GM23338 (cell line): ENCODE results near the gene NSG1. TPM values are rescaled to one million over a fixed set of nuclear protein-coding genes. Genes with fewer than 3 reads are reported as not detected.

Experiments used
- ATAC-seq: fragments of 200-7000 bp; cut with Tn5 transposase; 3 replicates; pipeline ENCODE4 v1.9.1; 2020
- DNase-seq: peaks from one replicate; pipeline ENCODE4 v3.0.0-alpha.2; 2015; ENCODE audit warnings: low spot score
- H2AFZ ChIP-seq: fragments of 200-600 bp; sonication (generic); 2 replicates; pipeline ENCODE4 v1.8.0; 2016; ENCODE audit warnings: antibody characterized with exemption, mild to moderate bottlenecking, moderate library complexity
- H3F3A ChIP-seq: fragments of 200-600 bp; sonication (generic); replicated peaks from 2 replicates; pipeline ENCODE4 v1.8.0; 2017; ENCODE audit warnings: antibody characterized with exemption, mixed run types, low read depth
- H3K27ac ChIP-seq: fragments of 200-600 bp; sonication (generic); 2 replicates; pipeline ENCODE4 v1.6.1; 2016; ENCODE audit warnings: low read depth
- H3K27me3 ChIP-seq: fragments of 200-600 bp; sonication (generic); 2 replicates; pipeline ENCODE4 v1.8.0; 2016; ENCODE audit warnings: mild to moderate bottlenecking, mixed run types, moderate library complexity; ENCODE audit not compliant: insufficient read depth
- H3K36me3 ChIP-seq: fragments of 200-600 bp; sonication (generic); 2 replicates; pipeline ENCODE4 v1.8.0; 2016; ENCODE audit warnings: mild to moderate bottlenecking; ENCODE audit not compliant: insufficient read depth
- H3K4me1 ChIP-seq: fragments of 200-600 bp; sonication (generic); 2 replicates; pipeline ENCODE4 v1.8.0; 2016; ENCODE audit warnings: mild to moderate bottlenecking, moderate library complexity; ENCODE audit not compliant: insufficient read depth
- H3K4me2 ChIP-seq: fragments of 200-600 bp; sonication (generic); 2 replicates; pipeline ENCODE4 v1.7.1; 2017; ENCODE audit warnings: mixed run types
- H3K4me3 ChIP-seq: fragments of 200-600 bp; sonication (generic); 2 replicates; pipeline ENCODE4 v1.6.1; 2016; ENCODE audit warnings: mixed run types
- H3K79me2 ChIP-seq: fragments of 200-600 bp; sonication (generic); replicated peaks from 2 replicates; pipeline ENCODE4 v1.8.0; 2017; ENCODE audit warnings: mild to moderate bottlenecking; ENCODE audit not compliant: insufficient read depth
- H3K9me2 ChIP-seq: fragments of 200-600 bp; sonication (generic); 2 replicates; pipeline ENCODE4 v1.8.0; 2017; ENCODE audit not compliant: insufficient read depth
- H4K20me1 ChIP-seq: fragments of 200-600 bp; sonication (generic); replicated peaks from 2 replicates; pipeline ENCODE4 v1.8.0; 2017; ENCODE audit warnings: mild to moderate bottlenecking; ENCODE audit not compliant: insufficient read depth
- H3K27ac Mint-ChIP-seq: 2 replicates; pipeline ENCODE4 v1.8.0; 2020; ENCODE audit warnings: inconsistent platforms, mild to moderate bottlenecking, moderate library complexity, mixed read lengths
- H3K27me3 Mint-ChIP-seq: 3 replicates; pipeline ENCODE4 v1.8.0; 2022; ENCODE audit warnings: low read depth, mild to moderate bottlenecking, moderate library complexity, mixed read lengths, inconsistent platforms; ENCODE audit not compliant: insufficient read depth, poor library complexity
- H3K36me3 Mint-ChIP-seq: 3 replicates; pipeline ENCODE4 v1.8.0; 2021; ENCODE audit warnings: low read depth, mild to moderate bottlenecking, inconsistent platforms, moderate library complexity, mixed read lengths
- H3K4me1 Mint-ChIP-seq: 3 replicates; pipeline ENCODE4 v1.8.0; 2020; ENCODE audit warnings: mild to moderate bottlenecking, inconsistent platforms, mixed read lengths
- H3K4me3 Mint-ChIP-seq: 3 replicates; pipeline ENCODE4 v1.8.0; 2021; ENCODE audit warnings: moderate library complexity, mild to moderate bottlenecking, inconsistent platforms, mixed read lengths
- H3K9me3 Mint-ChIP-seq: 3 replicates; pipeline ENCODE4 v1.8.0; 2020; ENCODE audit warnings: moderate library complexity, mild to moderate bottlenecking, inconsistent platforms, mixed read lengths
- CREB1 ChIP-seq: fragments of 250-450 bp; sonication (Bioruptor Pico); IDR thresholded peaks from 2 replicates; pipeline ENCODE4 v1.5.0; 2020; ENCODE audit warnings: low read depth, mild to moderate bottlenecking, moderate library complexity
- EZH2 ChIP-seq: fragments of 200-600 bp; sonication (generic); IDR thresholded peaks from one replicate; pipeline ENCODE4 v1.8.0; 2017; ENCODE audit warnings: antibody characterized with exemption, mild to moderate bottlenecking, low read depth; ENCODE audit not compliant: unreplicated experiment
- EZH2phosphoT487 ChIP-seq: fragments of 200-600 bp; sonication (generic); IDR thresholded peaks from one replicate; pipeline ENCODE4 v1.8.1; 2018; ENCODE audit warnings: antibody characterized with exemption; ENCODE audit not compliant: unreplicated experiment
- JUNB ChIP-seq: IDR thresholded peaks from one replicate; pipeline ENCODE4 v1.6.1; 2016; ENCODE audit warnings: antibody characterized with exemption; ENCODE audit not compliant: unreplicated experiment
- NANOG ChIP-seq: IDR thresholded peaks from 2 replicates; pipeline ENCODE4 v1.6.1; 2016; ENCODE audit warnings: antibody characterized with exemption, borderline replicate concordance
- POLR2AphosphoS5 ChIP-seq: IDR thresholded peaks from 2 replicates; pipeline ENCODE4 v1.6.1; 2016; ENCODE audit warnings: antibody characterized with exemption, low read depth
- STAT1 ChIP-seq: IDR thresholded peaks from one replicate; pipeline ENCODE4 v1.6.1; 2016; ENCODE audit warnings: antibody characterized with exemption; ENCODE audit not compliant: unreplicated experiment
- ZNF114 ChIP-seq: fragments of 250-450 bp; sonication (Bioruptor Pico); IDR thresholded peaks from 2 replicates; pipeline ENCODE4 v1.5.0; 2020; ENCODE audit warnings: mild to moderate bottlenecking, moderate library complexity
- ZNF331 ChIP-seq: fragments of 250-450 bp; sonication (Bioruptor Pico); IDR thresholded peaks from 2 replicates; pipeline ENCODE4 v1.5.0; 2020; ENCODE audit warnings: low read depth, mild to moderate bottlenecking, moderate library complexity
- polyA plus RNA-seq: library from polyadenylated mRNA; unstranded; fragments of >200 nt; fragmentation: Nextera tagmentation; extraction: Ambion mirVana; gene quantifications from 2 replicates; pipeline ENCODE4 v1.2.1, GENCODE V29; 2016
- total RNA-seq: library from RNA; depleted of rRNA; stranded (reverse); fragments of >200 nt; shearing (Covaris generic); gene quantifications from 2 replicates; pipeline ENCODE4 v1.2.3, GENCODE V29; 2014
- TF ChIP-seq, protein P1 (sequence below): IDR thresholded peaks from one replicate; pipeline ENCODE4 v1.6.1; 2018; ENCODE audit warnings: antibody characterized with exemption; ENCODE audit not compliant: unreplicated experiment
- TF ChIP-seq, protein P2 (sequence below): fragments of 250-450 bp; sonication (Bioruptor Pico); IDR thresholded peaks from 2 replicates; pipeline ENCODE4 v1.5.0; 2020; ENCODE audit warnings: mild to moderate bottlenecking, moderate library complexity
- TF ChIP-seq, protein P3 (sequence below): IDR thresholded peaks from 2 replicates; pipeline ENCODE4 v1.6.1; 2016; ENCODE audit warnings: antibody characterized with exemption
- TF ChIP-seq, protein P4 (sequence below), 2 experiments: fragments of 200-600 bp in 1 of 2; sonication (generic) in 1 of 2; conservative IDR thresholded peaks; 2 replicates each; pipeline versions ENCODE4 v1.5.1 to v1.6.1; 2016 to 2017; ENCODE audit warnings: antibody characterized with exemption in 2 of 2, low read depth in 2 of 2, mild to moderate bottlenecking in 2 of 2, moderate library complexity in 1 of 2

Gene NSG1
- total and polyA plus RNA-seq, 2 experiments from 2014 or later, result 17.4 to 34.5 TPM

DNA sequence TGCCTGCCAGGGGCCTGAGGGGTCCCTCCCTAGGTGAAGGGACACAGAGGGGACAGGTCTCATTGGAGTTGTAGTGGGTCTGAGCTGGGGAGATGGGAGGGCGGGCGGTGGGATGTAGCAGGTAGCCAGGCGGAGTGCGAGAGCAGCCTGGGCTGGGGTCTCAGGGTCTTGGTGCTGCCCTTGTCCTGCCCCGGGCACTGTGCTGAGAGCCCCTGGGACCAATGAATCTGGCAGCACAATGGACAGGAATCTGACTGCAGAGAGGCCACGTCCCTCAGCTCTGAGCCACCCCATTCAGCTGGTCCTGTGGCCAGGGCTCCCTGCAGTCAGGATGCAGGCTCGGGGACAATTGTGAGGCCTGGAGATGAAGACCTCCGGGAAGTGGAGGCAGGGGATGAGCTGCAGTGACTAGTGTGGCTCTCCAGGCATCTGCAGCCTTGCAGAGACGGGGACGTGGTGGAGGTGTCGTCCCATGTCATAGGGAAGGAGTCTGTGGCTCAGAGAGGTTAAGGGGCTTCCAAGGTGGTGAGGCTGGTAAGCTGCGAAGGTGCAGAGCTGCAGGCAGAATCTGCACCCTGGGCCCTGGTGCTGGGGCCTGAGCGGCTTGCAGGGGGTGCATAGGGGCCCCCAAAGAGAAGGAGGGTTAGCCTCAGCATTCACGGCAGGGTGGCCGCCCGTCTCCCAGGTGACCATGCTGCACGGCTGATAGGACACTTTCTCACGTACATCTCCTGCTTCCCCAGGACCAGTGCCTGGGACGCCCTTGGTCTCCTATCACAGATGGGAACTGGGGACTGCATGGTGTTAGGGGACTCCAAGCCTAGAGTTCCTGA is 20.6 kb downstream of the NSG1 start:
- Mint-ChIP-seq H3K4me1 (peaks cover 15% of the 10 kb centered on the region), H3K9me3 (no peaks in the 10 kb centered on the region), H3K27me3 (peaks cover 19% of the 10 kb centered on the region), H3K27ac (no peak overlapping the region), H3K4me3 (no peak overlapping the region), H3K36me3 (peaks cover 18% of the 10 kb centered on the region)
- H3F3A ChIP-seq, result no peaks in the 10 kb centered on the region
- H3K27ac ChIP-seq, result no peak overlapping the region
- H3K4me2 ChIP-seq, result no peak overlapping the region
- H2AFZ ChIP-seq, result no peak overlapping the region
- no peak for TF ChIP-seq STAT1
- no peak for TF ChIP-seq CREB1 (CRISPR knock-in tag)
- no peak for TF ChIP-seq POLR2AphosphoS5
- TF ChIP-seq JUNB, result no peak
- TF ChIP-seq EZH2phosphoT487, result no peak
- TF ChIP-seq, protein P1, sequence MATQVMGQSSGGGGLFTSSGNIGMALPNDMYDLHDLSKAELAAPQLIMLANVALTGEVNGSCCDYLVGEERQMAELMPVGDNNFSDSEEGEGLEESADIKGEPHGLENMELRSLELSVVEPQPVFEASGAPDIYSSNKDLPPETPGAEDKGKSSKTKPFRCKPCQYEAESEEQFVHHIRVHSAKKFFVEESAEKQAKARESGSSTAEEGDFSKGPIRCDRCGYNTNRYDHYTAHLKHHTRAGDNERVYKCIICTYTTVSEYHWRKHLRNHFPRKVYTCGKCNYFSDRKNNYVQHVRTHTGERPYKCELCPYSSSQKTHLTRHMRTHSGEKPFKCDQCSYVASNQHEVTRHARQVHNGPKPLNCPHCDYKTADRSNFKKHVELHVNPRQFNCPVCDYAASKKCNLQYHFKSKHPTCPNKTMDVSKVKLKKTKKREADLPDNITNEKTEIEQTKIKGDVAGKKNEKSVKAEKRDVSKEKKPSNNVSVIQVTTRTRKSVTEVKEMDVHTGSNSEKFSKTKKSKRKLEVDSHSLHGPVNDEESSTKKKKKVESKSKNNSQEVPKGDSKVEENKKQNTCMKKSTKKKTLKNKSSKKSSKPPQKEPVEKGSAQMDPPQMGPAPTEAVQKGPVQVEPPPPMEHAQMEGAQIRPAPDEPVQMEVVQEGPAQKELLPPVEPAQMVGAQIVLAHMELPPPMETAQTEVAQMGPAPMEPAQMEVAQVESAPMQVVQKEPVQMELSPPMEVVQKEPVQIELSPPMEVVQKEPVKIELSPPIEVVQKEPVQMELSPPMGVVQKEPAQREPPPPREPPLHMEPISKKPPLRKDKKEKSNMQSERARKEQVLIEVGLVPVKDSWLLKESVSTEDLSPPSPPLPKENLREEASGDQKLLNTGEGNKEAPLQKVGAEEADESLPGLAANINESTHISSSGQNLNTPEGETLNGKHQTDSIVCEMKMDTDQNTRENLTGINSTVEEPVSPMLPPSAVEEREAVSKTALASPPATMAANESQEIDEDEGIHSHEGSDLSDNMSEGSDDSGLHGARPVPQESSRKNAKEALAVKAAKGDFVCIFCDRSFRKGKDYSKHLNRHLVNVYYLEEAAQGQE, result no peak
- no peak for TF ChIP-seq EZH2
- no peak for TF ChIP-seq ZNF331 (CRISPR knock-in tag)
- TF ChIP-seq ZNF114, result no peak
- TF ChIP-seq NANOG, result no peak
- TF ChIP-seq, protein P2, sequence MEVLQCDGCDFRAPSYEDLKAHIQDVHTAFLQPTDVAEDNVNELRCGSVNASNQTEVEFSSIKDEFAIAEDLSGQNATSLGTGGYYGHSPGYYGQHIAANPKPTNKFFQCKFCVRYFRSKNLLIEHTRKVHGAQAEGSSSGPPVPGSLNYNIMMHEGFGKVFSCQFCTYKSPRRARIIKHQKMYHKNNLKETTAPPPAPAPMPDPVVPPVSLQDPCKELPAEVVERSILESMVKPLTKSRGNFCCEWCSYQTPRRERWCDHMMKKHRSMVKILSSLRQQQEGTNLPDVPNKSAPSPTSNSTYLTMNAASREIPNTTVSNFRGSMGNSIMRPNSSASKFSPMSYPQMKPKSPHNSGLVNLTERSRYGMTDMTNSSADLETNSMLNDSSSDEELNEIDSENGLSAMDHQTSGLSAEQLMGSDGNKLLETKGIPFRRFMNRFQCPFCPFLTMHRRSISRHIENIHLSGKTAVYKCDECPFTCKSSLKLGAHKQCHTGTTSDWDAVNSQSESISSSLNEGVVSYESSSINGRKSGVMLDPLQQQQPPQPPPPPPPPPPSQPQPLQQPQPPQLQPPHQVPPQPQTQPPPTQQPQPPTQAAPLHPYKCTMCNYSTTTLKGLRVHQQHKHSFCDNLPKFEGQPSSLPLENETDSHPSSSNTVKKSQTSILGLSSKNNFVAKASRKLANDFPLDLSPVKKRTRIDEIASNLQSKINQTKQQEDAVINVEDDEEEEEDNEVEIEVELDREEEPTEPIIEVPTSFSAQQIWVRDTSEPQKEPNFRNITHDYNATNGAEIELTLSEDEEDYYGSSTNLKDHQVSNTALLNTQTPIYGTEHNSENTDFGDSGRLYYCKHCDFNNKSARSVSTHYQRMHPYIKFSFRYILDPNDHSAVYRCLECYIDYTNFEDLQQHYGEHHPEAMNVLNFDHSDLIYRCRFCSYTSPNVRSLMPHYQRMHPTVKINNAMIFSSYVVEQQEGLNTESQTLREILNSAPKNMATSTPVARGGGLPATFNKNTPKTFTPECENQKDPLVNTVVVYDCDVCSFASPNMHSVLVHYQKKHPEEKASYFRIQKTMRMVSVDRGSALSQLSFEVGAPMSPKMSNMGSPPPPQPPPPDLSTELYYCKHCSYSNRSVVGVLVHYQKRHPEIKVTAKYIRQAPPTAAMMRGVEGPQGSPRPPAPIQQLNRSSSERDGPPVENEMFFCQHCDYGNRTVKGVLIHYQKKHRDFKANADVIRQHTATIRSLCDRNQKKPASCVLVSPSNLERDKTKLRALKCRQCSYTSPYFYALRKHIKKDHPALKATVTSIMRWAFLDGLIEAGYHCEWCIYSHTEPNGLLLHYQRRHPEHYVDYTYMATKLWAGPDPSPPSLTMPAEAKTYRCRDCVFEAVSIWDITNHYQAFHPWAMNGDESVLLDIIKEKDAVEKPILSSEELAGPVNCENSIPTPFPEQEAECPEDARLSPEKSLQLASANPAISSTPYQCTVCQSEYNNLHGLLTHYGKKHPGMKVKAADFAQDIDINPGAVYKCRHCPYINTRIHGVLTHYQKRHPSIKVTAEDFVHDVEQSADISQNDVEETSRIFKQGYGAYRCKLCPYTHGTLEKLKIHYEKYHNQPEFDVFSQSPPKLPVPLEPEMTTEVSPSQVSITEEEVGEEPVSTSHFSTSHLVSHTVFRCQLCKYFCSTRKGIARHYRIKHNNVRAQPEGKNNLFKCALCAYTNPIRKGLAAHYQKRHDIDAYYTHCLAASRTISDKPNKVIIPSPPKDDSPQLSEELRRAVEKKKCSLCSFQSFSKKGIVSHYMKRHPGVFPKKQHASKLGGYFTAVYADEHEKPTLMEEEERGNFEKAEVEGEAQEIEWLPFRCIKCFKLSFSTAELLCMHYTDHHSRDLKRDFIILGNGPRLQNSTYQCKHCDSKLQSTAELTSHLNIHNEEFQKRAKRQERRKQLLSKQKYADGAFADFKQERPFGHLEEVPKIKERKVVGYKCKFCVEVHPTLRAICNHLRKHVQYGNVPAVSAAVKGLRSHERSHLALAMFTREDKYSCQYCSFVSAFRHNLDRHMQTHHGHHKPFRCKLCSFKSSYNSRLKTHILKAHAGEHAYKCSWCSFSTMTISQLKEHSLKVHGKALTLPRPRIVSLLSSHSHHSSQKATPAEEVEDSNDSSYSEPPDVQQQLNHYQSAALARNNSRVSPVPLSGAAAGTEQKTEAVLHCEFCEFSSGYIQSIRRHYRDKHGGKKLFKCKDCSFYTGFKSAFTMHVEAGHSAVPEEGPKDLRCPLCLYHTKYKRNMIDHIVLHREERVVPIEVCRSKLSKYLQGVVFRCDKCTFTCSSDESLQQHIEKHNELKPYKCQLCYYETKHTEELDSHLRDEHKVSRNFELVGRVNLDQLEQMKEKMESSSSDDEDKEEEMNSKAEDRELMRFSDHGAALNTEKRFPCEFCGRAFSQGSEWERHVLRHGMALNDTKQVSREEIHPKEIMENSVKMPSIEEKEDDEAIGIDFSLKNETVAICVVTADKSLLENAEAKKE (CRISPR knock-in tag), result no peak
- TF ChIP-seq, protein P3, sequence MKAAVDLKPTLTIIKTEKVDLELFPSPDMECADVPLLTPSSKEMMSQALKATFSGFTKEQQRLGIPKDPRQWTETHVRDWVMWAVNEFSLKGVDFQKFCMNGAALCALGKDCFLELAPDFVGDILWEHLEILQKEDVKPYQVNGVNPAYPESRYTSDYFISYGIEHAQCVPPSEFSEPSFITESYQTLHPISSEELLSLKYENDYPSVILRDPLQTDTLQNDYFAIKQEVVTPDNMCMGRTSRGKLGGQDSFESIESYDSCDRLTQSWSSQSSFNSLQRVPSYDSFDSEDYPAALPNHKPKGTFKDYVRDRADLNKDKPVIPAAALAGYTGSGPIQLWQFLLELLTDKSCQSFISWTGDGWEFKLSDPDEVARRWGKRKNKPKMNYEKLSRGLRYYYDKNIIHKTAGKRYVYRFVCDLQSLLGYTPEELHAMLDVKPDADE, result no peak
- TF ChIP-seq, protein P4, sequence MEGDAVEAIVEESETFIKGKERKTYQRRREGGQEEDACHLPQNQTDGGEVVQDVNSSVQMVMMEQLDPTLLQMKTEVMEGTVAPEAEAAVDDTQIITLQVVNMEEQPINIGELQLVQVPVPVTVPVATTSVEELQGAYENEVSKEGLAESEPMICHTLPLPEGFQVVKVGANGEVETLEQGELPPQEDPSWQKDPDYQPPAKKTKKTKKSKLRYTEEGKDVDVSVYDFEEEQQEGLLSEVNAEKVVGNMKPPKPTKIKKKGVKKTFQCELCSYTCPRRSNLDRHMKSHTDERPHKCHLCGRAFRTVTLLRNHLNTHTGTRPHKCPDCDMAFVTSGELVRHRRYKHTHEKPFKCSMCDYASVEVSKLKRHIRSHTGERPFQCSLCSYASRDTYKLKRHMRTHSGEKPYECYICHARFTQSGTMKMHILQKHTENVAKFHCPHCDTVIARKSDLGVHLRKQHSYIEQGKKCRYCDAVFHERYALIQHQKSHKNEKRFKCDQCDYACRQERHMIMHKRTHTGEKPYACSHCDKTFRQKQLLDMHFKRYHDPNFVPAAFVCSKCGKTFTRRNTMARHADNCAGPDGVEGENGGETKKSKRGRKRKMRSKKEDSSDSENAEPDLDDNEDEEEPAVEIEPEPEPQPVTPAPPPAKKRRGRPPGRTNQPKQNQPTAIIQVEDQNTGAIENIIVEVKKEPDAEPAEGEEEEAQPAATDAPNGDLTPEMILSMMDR (conservative IDR thresholded peaks at IDR 0.05; ENCODE audit: low read depth in 2 of 2), result no peak
- H3K4me3 ChIP-seq, result no peak overlapping the region
- H3K9me2 ChIP-seq, result no peaks in the 10 kb centered on the region
- H4K20me1 ChIP-seq, result no peaks in the 10 kb centered on the region
- DNase-seq (no peak), ATAC-seq (0 out of 3 replicates have a peak, but pooled peaks have one; percentile 9)
- no peaks in the 10 kb centered on the region for H3K79me2 ChIP-seq
- no peaks in the 10 kb centered on the region for H3K4me1 ChIP-seq
- no peaks in the 10 kb centered on the region for H3K27me3 ChIP-seq
- no peaks in the 10 kb centered on the region for H3K36me3 ChIP-seq
